ENCODE measurements around the gene CRYBG1. TPM values are rescaled to one million over a fixed set of nuclear protein-coding genes. Genes with fewer than 3 reads are reported as not detected.

Gene CRYBG1
- total and polyA plus RNA-seq, 2 of the 4 experiments (the other 2 are of a cell fraction): 0.38 to 1.1 TPM

GRCh38 chr6:106581468-106581867 lies 221.0 kb downstream of the CRYBG1 start:
- intact Hi-C loops (cut with micrococcal nuclease): no loop called here
- Histone ChIP-seq H3K27me3 (ENCODE audit: control insufficient read depth, insufficient read depth, low read length) (no peaks in the 10 kb centered on the region), H2BK120ac (ENCODE audit: low read depth, low read length) (no peak overlapping the region), H3K27ac (ENCODE audit: insufficient read depth, low read length) (no peak overlapping the region), H3K9me3 (ENCODE audit: control insufficient read depth, insufficient read depth, low read length) (no peaks in the 10 kb centered on the region), H2BK5ac (ENCODE audit: low read depth, low read length, poor library complexity, severe bottlenecking) (no peak overlapping the region), H3K14ac (replicated peaks; ENCODE audit: low read depth, low read length) (0 out of 2 replicates have a peak overlapping the region, but pooled peaks have one; percentile 41), H3K9me1 (ENCODE audit: insufficient read depth, low read length) (no peaks in the 10 kb centered on the region; the same call in 1 of the 2 replicates), H3K4me2 (ENCODE audit: low read depth, low read length) (no peak overlapping the region), H3K4ac (ENCODE audit: low read depth, low read length) (peak overlapping the region; percentile 24; the same call in 1 of the 2 replicates), H4K20me1 (ENCODE audit: insufficient read depth, low read length) (no peaks in the 10 kb centered on the region), H2BK20ac (ENCODE audit: low read depth, low read length) (no peak overlapping the region), H2BK15ac (ENCODE audit: low read depth, low read length) (peak overlapping the region; percentile 3; the same call in 1 of the 3 replicates), H3K79me1 (ENCODE audit: low read depth in 1 of 2, low read length in 2 of 2) (no peaks in the 10 kb centered on the region), H3K4me3 (ENCODE audit: insufficient read depth, low read depth, low read length) (no peak overlapping the region), H3K18ac (ENCODE audit: low read depth, low read length) (peak overlapping the region; percentile 60), H4K8ac (ENCODE audit: low read depth in 2 of 2, low read length in 2 of 2) (peak overlapping the region in 1 of 2 experiments; percentile 22; a peak in 1 of 4 replicates), H2AK9ac (replicated peaks; ENCODE audit: low read depth, low read length, poor library complexity) (no peak overlapping the region), H2AFZ (replicated peaks; ENCODE audit: low read length, poor library complexity) (no peak overlapping the region), H3K23ac (ENCODE audit: low read depth, low read length) (peak overlapping the region; percentile 31; the same call in 1 of the 2 replicates), H4K91ac (ENCODE audit: insufficient read depth, low read depth, low read length) (peak overlapping the region; percentile 11; the same call in 1 of the 2 replicates), H3K9ac (ENCODE audit: low read depth, low read length) (no peak overlapping the region), H4K5ac (ENCODE audit: low read depth, low read length) (no peak overlapping the region), H2AK5ac (ENCODE audit: low read depth, low read length) (no peak overlapping the region), H3K36me3 (ENCODE audit: control insufficient read depth, insufficient read depth, low read length) (peaks cover 8% of the 10 kb centered on the region), H3K4me1 (ENCODE audit: control insufficient read depth, insufficient read depth, low read length) (peaks cover 4% of the 10 kb centered on the region), H3K56ac (ENCODE audit: extremely low read depth, insufficient read depth, low read length) (no peak overlapping the region)
- in situ Hi-C loops (cut with MboI; ENCODE audit: low sequenced_read_pairs): no loop called here
- peak; percentile 16 for ATAC-seq (ENCODE audit: low read depth)
- ChIA-PET POLR2A (ENCODE audit: unreplicated experiment) (no interaction called here), CTCF (no interaction called here)
- TF ChIP-seq SMC3 (IDR thresholded peaks at IDR 0.05; ENCODE audit: low read depth, low read length) (no peak), ELK1 (IDR thresholded peaks at IDR 0.05; ENCODE audit: borderline replicate concordance, low read depth, low read length) (no peak), RAD21 (IDR thresholded peaks at IDR 0.05; ENCODE audit: low read length) (no peak), RFX5 (IDR thresholded peaks at IDR 0.05; ENCODE audit: low read depth, low read length) (no peak), MAZ (IDR thresholded peaks at IDR 0.05; ENCODE audit: borderline replicate concordance, low read depth, low read length) (no peak), MAFK (IDR thresholded peaks at IDR 0.05; ENCODE audit: low read depth, low read length) (no peak), FOS (IDR thresholded peaks at IDR 0.05; ENCODE audit: low read depth, low read length) (no peak), CHD1 (IDR thresholded peaks at IDR 0.05; ENCODE audit: low read depth, low read length) (no peak), CEBPB (IDR thresholded peaks at IDR 0.05; ENCODE audit: low read depth, low read length) (no peak), POLR2A (IDR thresholded peaks at IDR 0.05; ENCODE audit: low read depth, low read length) (no peak), RCOR1 (IDR thresholded peaks at IDR 0.05; ENCODE audit: insufficient replicate concordance, low read length) (no peak)
- WGBS, 2 experiments (ENCODE audit: extremely low coverage in 2 of 2, insufficient read length in 1 of 2): no CpG with 5 or more reads among the region's 1 CpG
- no TSS peak for BruUV-seq (replicated peaks)
- dilution Hi-C loops (cut with HindIII; ENCODE audit: low sequenced_read_pairs, unreplicated experiment): no loop called here
- DNase-seq: no peak

All from IMR-90 (cell line).